Activated T-cell treated with anti-CD3 and anti-CD28 coated beads, Interleukin-2, amount 50 U/mL, for 72 hours (primary cell): ENCODE data around the gene KANSL1L. TPM values are rescaled to one million over a fixed set of nuclear protein-coding genes. Genes with fewer than 3 reads are reported as not detected.

Experiments
- ATAC-seq, 2 donors: fragments of 150-1000 bp; cut with Tn5 transposase; replicated peaks in 1 of 2; 2 replicates each; pipeline ENCODE4 v1.10.0; 2021; ENCODE audit warnings: moderate library complexity in 2 of 2, mild to moderate bottlenecking in 1 of 2
- DNase-seq, 2 donors: peaks; one replicate each; pipeline ENCODE4 v3.0.0; 2021 to 2022; ENCODE audit warnings: mixed read lengths in 1 of 2
- H3K27ac Mint-ChIP-seq: one replicate; pipeline ENCODE4 v1.8.0; 2022; ENCODE audit warnings: mild to moderate bottlenecking, moderate library complexity, mixed read lengths
- H3K27me3 Mint-ChIP-seq: one replicate; pipeline ENCODE4 v1.8.0; 2022; ENCODE audit warnings: low read depth, mixed read lengths
- H3K36me3 Mint-ChIP-seq, 2 donors: one replicate each; pipeline ENCODE4 v1.8.0; 2022; ENCODE audit warnings: mixed read lengths in 2 of 2, mild to moderate bottlenecking in 1 of 2; ENCODE audit not compliant: insufficient read depth in 2 of 2
- H3K4me1 Mint-ChIP-seq: one replicate; pipeline ENCODE4 v1.8.0; 2022; ENCODE audit warnings: low read depth, mixed read lengths
- H3K4me3 Mint-ChIP-seq, 2 donors: one replicate each; pipeline ENCODE4 v1.8.0; 2022; ENCODE audit warnings: mild to moderate bottlenecking in 2 of 2, mixed read lengths in 2 of 2, moderate library complexity in 2 of 2
- H3K9me3 Mint-ChIP-seq, 2 donors: one replicate each; pipeline ENCODE4 v1.8.0; 2022; ENCODE audit warnings: mixed read lengths in 2 of 2
- total RNA-seq, 2 donors: library from RNA; stranded (reverse); gene quantifications; one replicate each; pipeline ENCODE4 v1.2.3, GENCODE V29; 2022

Gene KANSL1L
- total RNA-seq, 2 donors from 2014 or later = 7.8 to 10.5 TPM

- H3K27me3 Mint-ChIP-seq = no peaks in the 10 kb centered on the region
- peaks cover 0 to 2% of the 10 kb centered on the region in 2 donors for H3K36me3 Mint-ChIP-seq
- DNase-seq = no peak
- no peak overlapping the region for H3K27ac Mint-ChIP-seq
- no peak for ATAC-seq
- no peak overlapping the region for H3K4me3 Mint-ChIP-seq
- H3K9me3 Mint-ChIP-seq = no peaks in the 10 kb centered on the region
- peaks cover 6% of the 10 kb centered on the region for H3K4me1 Mint-ChIP-seq
These were observed 135.5 kb downstream of the KANSL1L start for GRCh38 chr2:210035679-210036078.

- no peaks in the 10 kb centered on the region for H3K27me3 Mint-ChIP-seq
- H3K36me3 Mint-ChIP-seq = peaks cover 0 to 2% of the 10 kb centered on the region in 2 donors
- H3K9me3 Mint-ChIP-seq = no peaks in the 10 kb centered on the region
- no peak overlapping the region for H3K4me3 Mint-ChIP-seq
- H3K4me1 Mint-ChIP-seq = peaks cover 6% of the 10 kb centered on the region
- no peak overlapping the region for H3K27ac Mint-ChIP-seq
- DNase-seq (no peak), ATAC-seq (peak in 1 of 2 donors; percentile 36)
These were observed 137.0 kb downstream of the KANSL1L start for GRCh38 chr2:210034087-210034683.

- DNase-seq = no peak
- ATAC-seq = no peak
- peaks cover 0 to 3% of the 10 kb centered on the region in 2 donors for H3K36me3 Mint-ChIP-seq
- H3K27ac Mint-ChIP-seq = peak overlapping the region; percentile 54
- no peaks in the 10 kb centered on the region for H3K9me3 Mint-ChIP-seq
- no peaks in the 10 kb centered on the region for H3K4me1 Mint-ChIP-seq
- H3K27me3 Mint-ChIP-seq = no peaks in the 10 kb centered on the region
- no peak overlapping the region for H3K4me3 Mint-ChIP-seq
These were observed 143.0 kb downstream of the KANSL1L start for GRCh38 chr2:210028178-210028577.

- Mint-ChIP-seq H3K27ac (no peak overlapping the region), H3K9me3 (no peaks in the 10 kb centered on the region), H3K4me1 (no peaks in the 10 kb centered on the region), H3K4me3 (no peak overlapping the region), H3K27me3 (no peaks in the 10 kb centered on the region), H3K36me3 (peaks cover 0 to 3% of the 10 kb centered on the region in 2 donors)
- no peak for DNase-seq
- ATAC-seq = no peak
These were observed 143.6 kb downstream of the KANSL1L start for GRCh38 chr2:210027608-210028007.

- Mint-ChIP-seq H3K4me1 (no peaks in the 10 kb centered on the region), H3K27ac (no peak overlapping the region), H3K27me3 (no peaks in the 10 kb centered on the region), H3K9me3 (no peaks in the 10 kb centered on the region), H3K4me3 (no peak overlapping the region), H3K36me3 (peaks cover 0 to 13% of the 10 kb centered on the region in 2 donors)
- ATAC-seq (no peak), DNase-seq (no peak)
These were observed 148.4 kb downstream of the KANSL1L start for GRCh38 chr2:210022824-210023223.

GRCh38 chr2:210020138-210020537 is 151.1 kb downstream of the KANSL1L start:
- Mint-ChIP-seq H3K27ac (no peak overlapping the region), H3K27me3 (no peaks in the 10 kb centered on the region), H3K9me3 (no peaks in the 10 kb centered on the region), H3K4me3 (no peak overlapping the region), H3K4me1 (no peaks in the 10 kb centered on the region), H3K36me3 (peaks cover 2 to 14% of the 10 kb centered on the region in 2 donors)
- no peak for DNase-seq
- no peak for ATAC-seq

GRCh38 chr2:210009896-210010295 is 161.3 kb downstream of the KANSL1L start:
- Mint-ChIP-seq H3K4me1 (peaks cover 44% of the 10 kb centered on the region), H3K9me3 (no peaks in the 10 kb centered on the region), H3K36me3 (peaks cover 0 to 38% of the 10 kb centered on the region in 2 donors), H3K27me3 (no peaks in the 10 kb centered on the region), H3K27ac (peak overlapping the region; percentile 12), H3K4me3 (no peak overlapping the region)
- no peak for ATAC-seq
- DNase-seq = no peak

- Mint-ChIP-seq H3K27me3 (no peaks in the 10 kb centered on the region), H3K4me3 (no peak overlapping the region), H3K27ac (peak overlapping the region; percentile 65), H3K9me3 (no peaks in the 10 kb centered on the region), H3K4me1 (peaks cover 52% of the 10 kb centered on the region), H3K36me3 (peaks cover 0 to 39% of the 10 kb centered on the region in 2 donors)
- no peak for DNase-seq
- ATAC-seq = peak; percentile 39 to 89
These were observed 162.1 kb downstream of the KANSL1L start for GRCh38 chr2:210009126-210009525.

- Mint-ChIP-seq H3K9me3 (no peaks in the 10 kb centered on the region), H3K4me1 (peaks cover 59% of the 10 kb centered on the region), H3K4me3 (no peak overlapping the region), H3K27me3 (no peaks in the 10 kb centered on the region), H3K27ac (peak overlapping the region; percentile 88), H3K36me3 (peaks cover 0 to 39% of the 10 kb centered on the region in 2 donors)
- ATAC-seq = no peak
- DNase-seq = no peak
These were observed 163.3 kb downstream of the KANSL1L start for GRCh38 chr2:210007895-210008294.

GRCh38 chr2:210004881-210005280 is 166.3 kb downstream of the KANSL1L start:
- Mint-ChIP-seq H3K27ac (no peak overlapping the region), H3K4me3 (peak overlapping the region; percentile 47 to 87), H3K36me3 (peaks cover 2 to 26% of the 10 kb centered on the region in 2 donors), H3K4me1 (peaks cover 62% of the 10 kb centered on the region), H3K9me3 (no peaks in the 10 kb centered on the region), H3K27me3 (no peaks in the 10 kb centered on the region)
- no peak for ATAC-seq
- DNase-seq = no peak

GRCh38 chr2:210003359-210003758 is 167.8 kb downstream of the KANSL1L start:
- Mint-ChIP-seq H3K9me3 (no peaks in the 10 kb centered on the region), H3K36me3 (peaks cover 2 to 23% of the 10 kb centered on the region in 2 donors), H3K27ac (peak overlapping the region; percentile 93), H3K4me3 (peak overlapping the region; percentile 87 to 97), H3K27me3 (no peaks in the 10 kb centered on the region), H3K4me1 (peaks cover 59% of the 10 kb centered on the region)
- no peak for DNase-seq
- ATAC-seq = no peak

- H3K27me3 Mint-ChIP-seq = no peaks in the 10 kb centered on the region
- DNase-seq = peak; percentile 98
- peaks cover 50% of the 10 kb centered on the region for H3K4me1 Mint-ChIP-seq
These were observed 168.8 kb downstream of the KANSL1L start, which contains the start of gene RPE for GRCh38 chr2:210002158-210003157. RPE (plus strand) TSS chr2:210002638; CDS start chr2:210002662, 24 bp downstream.

More at GRCh38 chr2:210002158-210003157, 168.8 kb downstream of the KANSL1L start, which contains the start of gene RPE:
- ATAC-seq = peak; percentile 98 to 99
- Mint-ChIP-seq H3K36me3 (peaks cover 2 to 17% of the 10 kb centered on the region in 2 donors), H3K27ac (peak within 1 kb of the TSS; percentile 95), H3K4me3 (peak within 1 kb of the TSS; percentile 87 to 97), H3K9me3 (no peaks in the 10 kb centered on the region)
